ENCODE results near the gene ERCC2. TPM values are rescaled to one million over a fixed set of nuclear protein-coding genes. Genes with fewer than 3 reads are reported as not detected.

ERCC2 gene
- total RNA-seq, 2 donors from 2014 or later = 20.5 to 31.8 TPM

DNA sequence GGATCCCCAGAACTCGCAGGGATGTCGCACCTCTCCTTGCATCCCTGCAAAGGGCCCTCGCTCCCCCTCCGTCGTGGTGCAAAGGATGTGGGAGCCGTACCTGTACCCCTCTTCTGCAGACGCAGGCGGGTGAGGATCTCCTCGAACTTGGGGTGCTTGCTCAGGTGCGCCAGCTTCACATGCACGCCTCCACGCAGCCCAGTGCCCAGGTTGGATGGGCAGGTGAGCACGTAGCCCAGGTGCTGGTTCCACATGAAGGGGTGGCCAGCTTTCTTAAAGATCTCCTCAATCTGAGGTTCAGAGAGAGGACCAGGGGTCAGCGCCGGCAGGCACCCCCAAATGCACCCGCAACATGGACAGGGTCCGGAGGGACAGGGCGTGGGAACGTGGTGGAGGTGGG is 63.0 kb downstream of the ERCC2 start:
- TF ChIP-seq POLR2A (IDR thresholded peaks at IDR 0.05) (no peak), POLR2AphosphoS5 (IDR thresholded peaks at IDR 0.05) (no peak)
- TF ChIP-seq, protein P1, sequence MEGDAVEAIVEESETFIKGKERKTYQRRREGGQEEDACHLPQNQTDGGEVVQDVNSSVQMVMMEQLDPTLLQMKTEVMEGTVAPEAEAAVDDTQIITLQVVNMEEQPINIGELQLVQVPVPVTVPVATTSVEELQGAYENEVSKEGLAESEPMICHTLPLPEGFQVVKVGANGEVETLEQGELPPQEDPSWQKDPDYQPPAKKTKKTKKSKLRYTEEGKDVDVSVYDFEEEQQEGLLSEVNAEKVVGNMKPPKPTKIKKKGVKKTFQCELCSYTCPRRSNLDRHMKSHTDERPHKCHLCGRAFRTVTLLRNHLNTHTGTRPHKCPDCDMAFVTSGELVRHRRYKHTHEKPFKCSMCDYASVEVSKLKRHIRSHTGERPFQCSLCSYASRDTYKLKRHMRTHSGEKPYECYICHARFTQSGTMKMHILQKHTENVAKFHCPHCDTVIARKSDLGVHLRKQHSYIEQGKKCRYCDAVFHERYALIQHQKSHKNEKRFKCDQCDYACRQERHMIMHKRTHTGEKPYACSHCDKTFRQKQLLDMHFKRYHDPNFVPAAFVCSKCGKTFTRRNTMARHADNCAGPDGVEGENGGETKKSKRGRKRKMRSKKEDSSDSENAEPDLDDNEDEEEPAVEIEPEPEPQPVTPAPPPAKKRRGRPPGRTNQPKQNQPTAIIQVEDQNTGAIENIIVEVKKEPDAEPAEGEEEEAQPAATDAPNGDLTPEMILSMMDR (IDR thresholded peaks at IDR 0.05) = no peak
- H3K4me1 ChIP-seq (replicated peaks) = no peaks in the 10 kb centered on the region
- no peaks in the 10 kb centered on the region for H3K36me3 ChIP-seq
- intact Hi-C loops (cut with DNase I) = no loop called here
- no peak for DNase-seq (ENCODE audit: low spot score)
- no peak overlapping the region for H3K4me3 ChIP-seq
- H3K27ac ChIP-seq = no peak overlapping the region
- 86% methylated on average over 19 of the region's 19 CpGs for WGBS
- no peaks in the 10 kb centered on the region for H3K27me3 ChIP-seq (replicated peaks; ENCODE audit: insufficient read depth)
- H3K9me3 ChIP-seq = no peaks in the 10 kb centered on the region

GRCh38 chr19:45306518-45307027 is 63.8 kb downstream of the ERCC2 start:
- TF ChIP-seq, protein P1 (IDR thresholded peaks at IDR 0.05) = no peak
- TF ChIP-seq POLR2AphosphoS5 (IDR thresholded peaks at IDR 0.05) = no peak
- no peak for TF ChIP-seq POLR2A (IDR thresholded peaks at IDR 0.05)
- Histone ChIP-seq H3K9me3 (no peaks in the 10 kb centered on the region), H3K27me3 (replicated peaks; ENCODE audit: insufficient read depth) (no peaks in the 10 kb centered on the region), H3K36me3 (no peaks in the 10 kb centered on the region), H3K4me3 (no peak overlapping the region), H3K4me1 (replicated peaks) (no peaks in the 10 kb centered on the region), H3K27ac (no peak overlapping the region)
- DNase-seq (ENCODE audit: low spot score) = no peak
- WGBS = 44% methylated on average over 18 of the region's 18 CpGs
- intact Hi-C loops (cut with DNase I) = no loop called here

GRCh38 chr19:45306040-45306439 is 64.3 kb downstream of the ERCC2 start:
- no peak for DNase-seq (ENCODE audit: low spot score)
- Histone ChIP-seq H3K27ac (no peak overlapping the region), H3K4me3 (no peak overlapping the region), H3K9me3 (no peaks in the 10 kb centered on the region), H3K4me1 (replicated peaks) (no peaks in the 10 kb centered on the region), H3K27me3 (replicated peaks; ENCODE audit: insufficient read depth) (no peaks in the 10 kb centered on the region), H3K36me3 (no peaks in the 10 kb centered on the region)
- no peak for TF ChIP-seq POLR2AphosphoS5 (IDR thresholded peaks at IDR 0.05)
- no peak for TF ChIP-seq POLR2A (IDR thresholded peaks at IDR 0.05)
- TF ChIP-seq, protein P1 (IDR thresholded peaks at IDR 0.05) = no peak
- intact Hi-C loops (cut with DNase I) = no loop called here
- WGBS = 19% methylated on average over 9 of the region's 9 CpGs

DNA sequence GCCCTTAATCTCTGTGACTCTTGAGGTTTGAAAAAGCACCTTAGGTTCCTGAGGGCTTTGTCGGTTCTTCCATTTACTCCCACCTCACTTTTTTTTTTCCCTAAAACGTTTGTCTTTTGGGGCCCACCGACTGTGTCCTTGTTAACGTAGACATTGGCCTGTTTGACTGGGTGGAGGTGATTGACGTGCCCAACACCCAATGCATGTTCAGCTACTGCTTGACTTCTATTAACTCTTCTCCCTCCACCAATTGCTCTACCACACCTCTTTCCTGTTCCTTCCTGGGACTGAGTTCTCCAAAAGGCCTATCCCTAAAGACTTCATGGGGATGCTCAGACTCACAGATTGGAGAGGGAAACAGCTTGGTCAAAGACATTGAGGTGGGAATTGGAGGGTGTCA is 65.0 kb downstream of the ERCC2 start:
- TF ChIP-seq, protein P1 (IDR thresholded peaks at IDR 0.05) = no peak
- TF ChIP-seq POLR2AphosphoS5 (IDR thresholded peaks at IDR 0.05) (no peak), POLR2A (IDR thresholded peaks at IDR 0.05) (no peak)
- no peaks in the 10 kb centered on the region for H3K9me3 ChIP-seq
- no peaks in the 10 kb centered on the region for H3K27me3 ChIP-seq (replicated peaks; ENCODE audit: insufficient read depth)
- no peak overlapping the region for H3K27ac ChIP-seq
- WGBS = 35% methylated on average over 5 of the region's 5 CpGs
- no peaks in the 10 kb centered on the region for H3K4me1 ChIP-seq (replicated peaks)
- intact Hi-C loops (cut with DNase I) = no loop called here
- no peaks in the 10 kb centered on the region for H3K36me3 ChIP-seq
- no peak overlapping the region for H3K4me3 ChIP-seq
- no peak for DNase-seq (ENCODE audit: low spot score)

GRCh38 chr19:45305007-45305406 is 65.4 kb downstream of the ERCC2 start:
- Histone ChIP-seq H3K36me3 (no peaks in the 10 kb centered on the region), H3K4me1 (replicated peaks) (no peaks in the 10 kb centered on the region), H3K4me3 (no peak overlapping the region), H3K9me3 (no peaks in the 10 kb centered on the region), H3K27ac (no peak overlapping the region), H3K27me3 (replicated peaks; ENCODE audit: insufficient read depth) (no peaks in the 10 kb centered on the region)
- DNase-seq (ENCODE audit: low spot score) = no peak
- WGBS = 77% methylated on average over 4 of the region's 4 CpGs
- intact Hi-C loops (cut with DNase I) = no loop called here
- TF ChIP-seq POLR2A (IDR thresholded peaks at IDR 0.05) (no peak), POLR2AphosphoS5 (IDR thresholded peaks at IDR 0.05) (no peak)
- TF ChIP-seq, protein P1 (IDR thresholded peaks at IDR 0.05) = no peak
